Retinal pigment epithelial cell (primary cell): Measurements from ENCODE around the gene ASIC1.
A peak's percentile ranks its signal among the peaks of the same experiment; 100 is the strongest.

Experiments
- DNase-seq: peaks from one replicate; pipeline ENCODE4 v3.0.0-alpha.2; 2010; ENCODE audit warnings: low read depth
- H3K4me3 ChIP-seq: 2 replicates; pipeline ENCODE4 v1.5.1; 2011; ENCODE audit warnings: mild to moderate bottlenecking, low read length, control low read depth, moderate library complexity
- TF ChIP-seq, protein P1 (sequence below): conservative IDR thresholded peaks from 2 replicates; pipeline ENCODE4 v1.5.1; 2011; ENCODE audit warnings: low read depth, low read length, control low read depth, inconsistent platforms

The ASIC1 gene

GRCh38 chr12:50049254-50050118 is 7.9 kb upstream of the ASIC1 start:
- DNase-seq = no peak
- TF ChIP-seq, protein P1, sequence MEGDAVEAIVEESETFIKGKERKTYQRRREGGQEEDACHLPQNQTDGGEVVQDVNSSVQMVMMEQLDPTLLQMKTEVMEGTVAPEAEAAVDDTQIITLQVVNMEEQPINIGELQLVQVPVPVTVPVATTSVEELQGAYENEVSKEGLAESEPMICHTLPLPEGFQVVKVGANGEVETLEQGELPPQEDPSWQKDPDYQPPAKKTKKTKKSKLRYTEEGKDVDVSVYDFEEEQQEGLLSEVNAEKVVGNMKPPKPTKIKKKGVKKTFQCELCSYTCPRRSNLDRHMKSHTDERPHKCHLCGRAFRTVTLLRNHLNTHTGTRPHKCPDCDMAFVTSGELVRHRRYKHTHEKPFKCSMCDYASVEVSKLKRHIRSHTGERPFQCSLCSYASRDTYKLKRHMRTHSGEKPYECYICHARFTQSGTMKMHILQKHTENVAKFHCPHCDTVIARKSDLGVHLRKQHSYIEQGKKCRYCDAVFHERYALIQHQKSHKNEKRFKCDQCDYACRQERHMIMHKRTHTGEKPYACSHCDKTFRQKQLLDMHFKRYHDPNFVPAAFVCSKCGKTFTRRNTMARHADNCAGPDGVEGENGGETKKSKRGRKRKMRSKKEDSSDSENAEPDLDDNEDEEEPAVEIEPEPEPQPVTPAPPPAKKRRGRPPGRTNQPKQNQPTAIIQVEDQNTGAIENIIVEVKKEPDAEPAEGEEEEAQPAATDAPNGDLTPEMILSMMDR = no peak
- H3K4me3 ChIP-seq = no peak overlapping the region

DNA sequence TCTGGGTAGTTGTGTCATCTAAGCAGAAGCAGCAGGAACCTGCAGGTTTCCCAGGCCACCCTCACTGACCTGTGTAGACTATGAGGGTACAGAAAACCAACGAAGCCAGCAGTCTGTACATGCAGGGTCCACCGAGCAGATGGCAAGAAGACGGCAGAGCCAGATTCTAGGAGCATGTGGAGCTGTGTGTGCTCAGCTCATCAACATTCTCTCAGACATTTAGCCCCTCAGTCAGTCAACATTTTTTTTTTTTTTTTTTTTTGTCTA is 7.3 kb upstream of the ASIC1 start:
- TF ChIP-seq, protein P1 = no peak
- DNase-seq = no peak
- H3K4me3 ChIP-seq = peak overlapping the region; percentile 39

DNA sequence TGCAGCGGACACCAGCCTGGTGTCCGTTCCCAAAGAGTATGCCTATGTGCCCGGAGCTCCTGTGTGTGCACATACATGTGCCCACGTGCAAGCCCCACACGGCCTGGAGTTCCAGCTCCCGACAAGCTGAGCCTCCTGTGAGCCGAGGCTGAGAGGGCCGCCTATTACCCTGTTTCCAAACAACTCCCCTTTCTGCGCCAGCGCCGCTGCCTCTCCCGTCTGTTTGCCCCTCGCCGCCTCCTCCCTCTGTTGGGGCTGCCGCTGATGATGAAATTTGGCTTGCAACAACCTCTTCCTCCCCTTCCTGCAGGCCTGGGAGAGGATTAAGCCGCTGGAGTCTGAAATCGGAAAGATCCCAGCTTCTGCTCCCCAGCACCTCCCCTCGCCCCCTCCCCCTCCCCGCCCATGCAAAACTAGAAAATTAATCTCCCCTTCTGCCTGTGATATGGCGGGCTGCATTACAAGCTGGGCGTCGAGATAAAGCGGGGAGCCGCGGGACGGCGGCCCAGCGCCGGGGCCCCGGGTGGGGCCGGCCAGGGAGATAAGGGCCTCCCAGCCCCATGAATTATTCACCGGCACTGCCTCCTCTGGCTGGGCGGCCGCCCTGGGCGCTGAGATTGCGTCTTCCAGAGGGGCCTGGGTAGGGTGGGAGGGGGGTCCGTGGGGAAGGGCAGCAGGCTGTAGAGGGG is 6.8 kb upstream of the ASIC1 start:
- DNase-seq = no peak
- peak overlapping the region; percentile 39 for H3K4me3 ChIP-seq
- TF ChIP-seq, protein P1 = no peak

DNA sequence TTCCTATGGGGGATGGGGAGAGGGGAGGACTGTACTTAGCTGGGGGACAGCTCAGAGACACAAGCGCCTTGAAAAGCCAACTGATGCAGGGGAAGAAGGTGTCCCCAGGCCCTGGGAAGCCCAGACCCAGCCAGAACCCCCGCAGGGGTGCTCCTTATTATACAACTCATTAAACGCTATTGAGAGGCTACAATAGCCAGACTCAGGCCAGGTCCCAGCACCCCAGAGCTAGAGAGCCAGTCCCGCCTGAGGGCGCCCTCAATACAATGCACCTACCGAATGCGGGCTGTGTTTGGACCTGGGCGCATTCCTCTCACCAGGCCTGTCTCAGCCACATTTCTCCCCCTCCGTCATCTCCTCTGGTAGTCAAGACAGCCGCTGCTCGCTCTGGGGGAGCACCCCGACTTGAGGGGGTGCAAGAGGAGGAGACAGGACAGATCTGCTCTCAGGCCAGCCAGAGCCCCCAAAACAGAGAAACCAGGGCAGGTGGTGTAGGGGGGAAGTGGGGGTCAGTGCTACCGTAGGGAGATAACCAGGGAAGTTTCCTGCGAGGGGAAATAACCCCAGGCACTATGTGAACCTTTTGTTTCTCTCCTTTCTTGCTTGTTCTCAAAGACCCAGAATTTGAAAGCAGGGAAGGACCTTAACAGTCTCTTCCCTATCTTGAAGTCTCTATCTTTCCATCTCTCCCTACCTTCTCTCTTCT is 6.1 kb upstream of the ASIC1 start:
- DNase-seq = no peak
- TF ChIP-seq, protein P1 = no peak
- no peak overlapping the region for H3K4me3 ChIP-seq

- DNase-seq = no peak
- no peak overlapping the region for H3K4me3 ChIP-seq
- TF ChIP-seq, protein P1 = no peak
These were observed 4.9 kb upstream of the ASIC1 start for GRCh38 chr12:50052544-50052943.

DNA sequence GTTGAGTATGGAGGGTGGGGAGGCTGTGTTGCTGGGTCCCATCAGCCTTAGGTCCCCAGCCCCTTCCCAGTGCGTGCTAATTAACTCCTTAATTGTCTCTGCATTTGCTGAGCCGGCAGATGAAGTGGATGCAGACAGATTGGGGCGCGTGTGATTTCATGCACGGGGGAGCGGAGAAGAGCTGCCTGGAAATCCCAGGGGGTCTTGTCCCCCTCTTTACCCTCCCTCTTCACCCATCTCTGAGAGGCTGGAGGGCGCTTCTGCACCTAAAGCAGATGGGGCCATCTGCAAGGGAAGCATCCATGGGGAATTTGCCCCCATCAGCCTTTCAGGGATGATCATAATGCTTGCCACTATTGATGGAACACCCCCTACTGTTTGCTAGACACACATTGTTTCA is 4.4 kb upstream of the ASIC1 start:
- no peak overlapping the region for H3K4me3 ChIP-seq
- TF ChIP-seq, protein P1 = peak; percentile 1
- no peak for DNase-seq
